ENCODE results near the gene TRIM58. TPM values are rescaled to one million over a fixed set of nuclear protein-coding genes. Genes with fewer than 3 reads are reported as not detected.

TRIM58 gene
- total RNA-seq, 1 experiment from 2014 or later = 1.7 TPM

DNA sequence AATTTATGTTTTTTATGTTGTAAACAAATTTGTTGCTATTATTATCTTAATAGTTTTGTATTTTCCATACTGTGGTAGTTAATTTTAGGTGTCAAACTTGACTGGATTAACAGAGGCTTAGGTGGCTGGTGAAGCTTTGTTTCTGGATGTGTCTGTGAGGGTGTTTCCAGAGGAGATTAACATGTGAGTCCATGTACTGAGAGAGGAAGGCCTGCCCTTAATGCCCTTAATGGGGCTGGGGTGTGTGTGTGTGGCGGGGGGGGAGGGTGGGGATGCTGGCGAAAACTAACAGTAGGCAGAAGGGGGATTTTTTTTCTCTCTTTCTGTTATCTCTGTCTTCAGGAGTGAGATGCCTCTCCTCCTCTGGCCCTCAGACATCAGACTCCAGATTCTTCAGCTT, 34.9 kb upstream of the TRIM58 start:
- Mint-ChIP-seq H3K27me3 (ENCODE audit: low read depth) (no peaks in the 10 kb centered on the region), H3K9me3 (peaks cover 30 to 45% of the 10 kb centered on the region in 2 experiments), H3K4me1 (peaks cover 15 to 23% of the 10 kb centered on the region in 2 experiments), H3K27ac (no peak overlapping the region), H3K4me3 (no peak overlapping the region), H3K36me3 (ENCODE audit: insufficient read depth in 1 of 3, low read depth in 3 of 3) (peaks cover 0 to 2% (median 1%) of the 10 kb centered on the region in 3 experiments; a peak in 2 of 7 replicates)
- H4K20me1 ChIP-seq (ENCODE audit: control insufficient read depth, insufficient read depth, insufficient read length) = no peaks in the 10 kb centered on the region
- no peak overlapping the region for H3K14ac ChIP-seq (ENCODE audit: insufficient read depth, low read length)
- H3K23me2 ChIP-seq (ENCODE audit: insufficient read length, low read depth, low read length, poor library complexity, severe bottlenecking) = no peaks in the 10 kb centered on the region
- peaks cover 5% of the 10 kb centered on the region for H3K9me3 ChIP-seq (ENCODE audit: control insufficient read depth, low read depth, low read length)
- H3K56ac ChIP-seq (ENCODE audit: insufficient read length, low read depth, low read length) = no peak overlapping the region
- H2BK12ac ChIP-seq (ENCODE audit: insufficient read length, low read depth, low read length) = no peak overlapping the region
- no peaks in the 10 kb centered on the region for H3K4me1 ChIP-seq (ENCODE audit: insufficient read depth, low read length)
- H4K91ac ChIP-seq (ENCODE audit: insufficient read length, low read depth, low read length) = no peak overlapping the region
- no peaks in the 10 kb centered on the region for H3K79me2 ChIP-seq (ENCODE audit: insufficient read depth, low read length)
- DNase-seq = no peak
- no CpG with 5 or more reads among the region's 2 CpGs for WGBS (ENCODE audit: extremely low coverage, insufficient read length, low lambda C conversion rate)
- H2BK20ac ChIP-seq (ENCODE audit: low read depth, low read length, poor library complexity, severe bottlenecking) = no peak overlapping the region
- H3K27ac ChIP-seq (ENCODE audit: insufficient read length, low read depth, low read length) = no peak overlapping the region
- no peak overlapping the region for H3T11ph ChIP-seq (ENCODE audit: low read length)
- H4K8ac ChIP-seq (replicated peaks; ENCODE audit: insufficient read length, low read depth, low read length) = no peak overlapping the region
- no peak overlapping the region for H2BK15ac ChIP-seq (ENCODE audit: low read depth, low read length)
- TF ChIP-seq, protein P1, sequence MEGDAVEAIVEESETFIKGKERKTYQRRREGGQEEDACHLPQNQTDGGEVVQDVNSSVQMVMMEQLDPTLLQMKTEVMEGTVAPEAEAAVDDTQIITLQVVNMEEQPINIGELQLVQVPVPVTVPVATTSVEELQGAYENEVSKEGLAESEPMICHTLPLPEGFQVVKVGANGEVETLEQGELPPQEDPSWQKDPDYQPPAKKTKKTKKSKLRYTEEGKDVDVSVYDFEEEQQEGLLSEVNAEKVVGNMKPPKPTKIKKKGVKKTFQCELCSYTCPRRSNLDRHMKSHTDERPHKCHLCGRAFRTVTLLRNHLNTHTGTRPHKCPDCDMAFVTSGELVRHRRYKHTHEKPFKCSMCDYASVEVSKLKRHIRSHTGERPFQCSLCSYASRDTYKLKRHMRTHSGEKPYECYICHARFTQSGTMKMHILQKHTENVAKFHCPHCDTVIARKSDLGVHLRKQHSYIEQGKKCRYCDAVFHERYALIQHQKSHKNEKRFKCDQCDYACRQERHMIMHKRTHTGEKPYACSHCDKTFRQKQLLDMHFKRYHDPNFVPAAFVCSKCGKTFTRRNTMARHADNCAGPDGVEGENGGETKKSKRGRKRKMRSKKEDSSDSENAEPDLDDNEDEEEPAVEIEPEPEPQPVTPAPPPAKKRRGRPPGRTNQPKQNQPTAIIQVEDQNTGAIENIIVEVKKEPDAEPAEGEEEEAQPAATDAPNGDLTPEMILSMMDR (conservative IDR thresholded peaks at IDR 0.05) = no peak
- no peak overlapping the region for H2BK120ac ChIP-seq (ENCODE audit: low read depth, low read length, poor library complexity, severe bottlenecking)
- H3K9ac ChIP-seq (ENCODE audit: extremely low read depth, insufficient read length, low read length) = no peak overlapping the region
- no peak overlapping the region for H3K23ac ChIP-seq (ENCODE audit: insufficient read length, low read depth, low read length)
- no peak overlapping the region for H2AK5ac ChIP-seq (ENCODE audit: insufficient read length, low read length)
- no peak overlapping the region for H3K4me2 ChIP-seq (ENCODE audit: insufficient read depth, insufficient read length, low read length)
- no peak overlapping the region for H4K5ac ChIP-seq (ENCODE audit: insufficient read length, low read depth, low read length)
- H2AFZ ChIP-seq (ENCODE audit: low read length) = no peak overlapping the region
- H3K79me1 ChIP-seq (ENCODE audit: insufficient read depth, low read depth, low read length, poor library complexity, severe bottlenecking) = no peaks in the 10 kb centered on the region
- H3K4ac ChIP-seq (ENCODE audit: low read depth, low read length) = no peak overlapping the region
- no peak overlapping the region for H2BK5ac ChIP-seq (ENCODE audit: insufficient read length, low read length)
- H3K27me3 ChIP-seq (ENCODE audit: insufficient read depth, low read length) = no peaks in the 10 kb centered on the region
- H3K18ac ChIP-seq (ENCODE audit: insufficient read length, low read depth, low read length) = no peak overlapping the region

Measured in H9 (cell line).